HS-5 (cell line): Measurements from ENCODE around the gene SH3BP2.

Experiments used
- DNase-seq: peaks from one replicate; pipeline ENCODE4 v3.0.0-alpha.2; 2012; ENCODE audit warnings: low read depth

SH3BP2 gene

GRCh38 chr4:2819244-2820215, 26.6 kb downstream of the SH3BP2 start:
- no peak for DNase-seq

DNA sequence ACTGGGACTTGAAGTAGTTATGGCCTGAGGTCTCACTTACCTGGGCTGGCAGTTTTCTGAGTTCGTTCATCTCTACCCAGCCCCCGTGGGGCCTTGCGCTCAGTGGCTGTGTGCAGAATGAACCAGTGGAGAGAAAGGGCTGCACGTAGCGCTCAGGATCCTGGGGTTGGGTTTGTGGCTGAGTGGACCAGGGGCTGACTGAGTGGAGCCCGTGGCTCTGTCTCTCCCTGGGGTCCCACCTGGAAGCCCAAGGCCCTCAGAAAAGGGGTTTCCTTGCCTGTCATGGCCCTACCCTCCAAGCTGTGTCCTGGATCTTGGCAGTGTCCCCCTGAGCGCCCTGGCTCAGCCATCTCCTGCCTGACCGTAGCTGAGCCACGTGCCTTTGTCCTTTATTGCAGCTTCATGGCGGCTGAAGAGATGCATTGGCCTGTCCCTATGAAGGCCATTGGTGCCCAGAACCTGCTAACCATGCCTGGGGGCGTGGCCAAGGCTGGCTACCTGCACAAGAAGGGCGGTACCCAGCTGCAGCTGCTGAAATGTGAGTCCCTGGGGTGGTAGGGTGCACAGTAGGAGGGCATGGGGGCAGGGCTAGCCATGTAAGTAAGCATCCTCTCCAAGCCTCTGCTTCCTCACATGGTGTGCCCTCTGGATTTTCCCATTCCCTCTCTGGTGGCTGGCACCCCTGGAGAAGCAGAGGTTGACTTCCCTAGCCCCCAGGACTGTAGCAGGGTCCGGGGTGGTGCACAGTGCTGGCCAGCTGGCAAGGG, 27.5 kb downstream of the SH3BP2 start:
- DNase-seq = no peak

DNA sequence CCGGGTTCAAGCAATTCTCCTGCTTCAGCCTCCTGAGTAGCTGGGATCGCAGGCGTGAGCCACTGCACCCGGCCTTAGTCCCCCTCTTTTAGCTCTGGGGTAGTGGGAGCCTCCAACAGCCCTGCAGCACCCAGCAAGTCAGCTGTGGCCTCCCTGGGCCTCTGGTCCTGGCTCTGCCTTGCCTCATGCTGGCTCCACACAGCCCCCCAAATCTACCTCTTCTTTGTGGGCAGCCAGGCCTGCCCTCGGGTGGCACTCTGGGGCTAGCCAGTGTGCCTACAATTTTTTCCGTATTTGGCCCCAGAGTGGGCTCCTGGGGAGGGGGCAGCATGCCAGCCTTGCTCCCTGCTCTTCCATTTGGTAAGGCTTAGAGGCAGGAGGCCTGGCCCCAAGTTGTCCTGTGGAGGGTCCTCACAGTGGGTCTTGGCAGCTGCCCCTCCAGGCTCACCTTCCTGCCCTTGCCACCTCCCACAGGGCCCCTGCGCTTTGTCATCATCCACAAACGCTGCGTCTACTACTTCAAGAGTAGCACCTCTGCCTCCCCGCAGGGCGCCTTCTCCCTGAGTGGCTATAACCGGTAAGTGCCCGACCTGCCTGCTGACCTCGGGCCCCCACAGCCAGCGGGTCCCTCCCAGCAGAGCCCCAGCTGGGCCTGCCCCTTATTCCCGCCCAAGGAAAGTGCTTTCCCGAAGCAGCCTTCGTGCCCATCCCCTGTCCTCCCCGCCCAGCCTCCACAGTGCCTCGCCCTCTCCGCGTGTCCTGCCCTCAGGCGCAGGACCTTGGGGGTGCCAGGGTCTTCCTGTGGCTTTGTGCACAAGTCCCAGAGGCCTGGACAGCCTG, 29.8 kb downstream of the SH3BP2 start:
- DNase-seq = no peak

DNA sequence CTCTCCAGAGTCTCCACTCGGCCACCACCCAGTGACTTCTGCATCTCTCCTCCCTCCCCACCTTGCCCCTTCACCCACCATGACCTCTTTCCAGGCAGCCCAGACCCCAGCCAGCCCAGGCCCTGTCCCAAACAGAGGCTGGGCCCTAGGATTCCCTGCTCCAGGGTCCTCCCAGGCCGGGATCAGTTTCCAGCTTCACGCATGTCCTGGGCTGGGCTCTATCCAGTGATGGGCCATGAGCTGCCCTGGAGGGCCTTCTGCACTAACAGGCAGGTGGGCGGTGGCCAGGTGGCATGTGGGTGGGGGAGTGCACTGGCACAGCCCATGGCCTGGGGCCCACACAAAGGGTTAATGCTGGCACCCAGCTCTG, 30.4 kb downstream of the SH3BP2 start:
- DNase-seq = no peak

GRCh38 chr4:2823671-2824328, 30.9 kb downstream of the SH3BP2 start:
- DNase-seq = no peak

DNA sequence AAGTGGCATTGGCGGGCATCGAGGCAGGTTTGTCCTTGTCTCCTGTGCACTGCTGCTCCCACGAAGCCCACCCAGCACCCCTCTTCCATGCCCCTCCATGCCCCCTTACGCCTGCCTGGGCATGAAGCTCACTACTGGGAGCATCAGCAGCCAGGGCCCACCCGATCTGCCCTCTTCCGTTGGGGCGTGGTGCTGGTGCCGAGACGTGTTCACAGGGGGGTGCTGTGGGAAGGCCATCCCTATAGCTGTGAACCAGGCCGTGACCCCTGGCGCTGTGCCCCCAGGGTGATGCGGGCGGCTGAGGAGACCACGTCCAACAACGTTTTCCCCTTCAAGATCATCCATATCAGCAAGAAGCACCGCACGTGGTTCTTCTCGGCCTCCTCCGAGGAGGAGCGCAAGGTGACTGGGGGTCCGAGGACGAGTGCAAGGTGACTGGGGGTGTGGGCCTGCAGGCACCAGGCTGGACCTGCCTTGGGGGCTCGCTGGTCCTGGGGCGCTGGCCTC, 31.5 kb downstream of the SH3BP2 start:
- DNase-seq = no peak

GRCh38 chr4:2824836-2825381, 32.0 kb downstream of the SH3BP2 start:
- no peak for DNase-seq

GRCh38 chr4:2825740-2826139, 32.9 kb downstream of the SH3BP2 start:
- DNase-seq = no peak

DNA sequence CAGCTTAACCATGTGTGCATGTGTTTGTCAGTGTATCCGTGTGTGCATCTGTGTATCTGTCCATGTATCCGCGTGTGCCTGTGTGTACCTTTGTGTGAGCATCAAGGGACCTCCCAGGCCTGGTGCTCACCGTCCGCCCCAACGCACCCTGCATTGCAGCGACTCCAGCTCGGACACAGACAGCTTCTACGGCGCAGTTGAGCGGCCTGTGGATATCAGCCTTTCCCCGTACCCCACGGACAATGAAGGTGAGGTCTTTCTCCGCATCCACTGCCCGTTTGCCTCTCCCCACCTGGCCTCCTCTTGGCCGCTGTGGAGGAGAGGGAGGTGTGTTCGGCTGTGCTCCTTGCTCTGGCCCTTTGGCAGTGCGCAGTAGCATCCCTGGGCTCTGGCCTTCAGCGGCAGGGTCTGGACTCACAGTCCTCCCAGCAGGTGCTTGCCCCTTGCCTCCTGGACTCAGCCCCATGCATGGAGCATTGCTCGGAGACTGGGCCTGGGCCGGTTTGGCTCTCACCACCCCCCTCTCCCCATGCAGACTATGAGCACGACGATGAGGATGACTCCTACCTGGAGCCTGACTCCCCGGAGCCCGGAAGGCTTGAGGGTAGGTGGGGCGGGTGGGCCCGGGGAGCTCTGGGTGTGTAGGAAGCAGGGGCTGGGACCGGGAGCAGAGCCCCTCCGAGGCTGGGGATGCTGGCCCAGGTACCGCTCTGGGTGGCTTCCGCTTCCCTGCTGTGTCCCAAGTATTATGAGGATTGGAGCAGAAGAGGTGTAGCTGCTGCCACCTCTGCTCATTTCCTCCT, 34.4 kb downstream of the SH3BP2 start:
- no peak for DNase-seq

DNA sequence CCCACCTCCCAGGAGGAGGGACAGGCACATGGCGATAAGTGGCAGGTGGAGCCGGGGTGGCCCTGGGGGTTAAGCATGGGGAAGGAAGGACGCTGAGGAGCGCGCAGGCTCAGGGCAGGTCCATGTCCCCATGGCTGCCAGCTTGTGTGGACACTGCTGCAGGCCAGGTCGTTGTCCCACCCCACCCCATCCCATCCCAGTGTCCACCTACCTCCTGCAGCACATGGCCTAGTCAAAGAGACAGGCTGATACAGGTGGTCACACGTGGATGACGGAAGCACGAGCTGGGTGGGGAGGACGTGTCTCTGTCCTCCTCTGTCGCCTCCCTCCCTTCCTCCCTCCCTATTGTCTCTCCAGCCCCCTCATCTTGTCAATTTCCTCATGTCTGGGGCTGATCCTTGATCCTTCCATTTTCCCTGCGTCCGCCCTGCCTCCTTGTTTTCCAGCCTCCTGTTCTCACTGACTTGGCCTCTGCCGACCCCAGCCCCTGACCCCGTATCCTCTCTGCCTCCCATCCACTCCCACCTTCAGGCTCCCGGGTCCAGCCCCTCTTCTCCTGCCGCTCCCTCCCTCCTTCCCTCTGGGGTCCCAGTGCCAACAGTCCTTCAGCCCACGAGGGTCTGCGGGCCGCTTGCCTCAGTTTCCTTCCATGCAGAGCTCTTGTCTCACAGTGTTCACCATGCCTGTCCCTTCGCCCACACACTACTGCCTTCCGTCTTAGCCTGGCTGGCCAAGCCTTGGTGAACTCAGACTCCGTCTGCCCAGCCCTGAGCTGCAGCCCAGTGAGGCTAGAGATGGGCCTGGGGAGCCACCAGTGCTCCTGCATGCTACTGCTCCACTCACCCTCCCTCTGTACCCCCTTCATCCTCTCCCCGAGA, 35.2 kb downstream of the SH3BP2 start:
- DNase-seq = no peak

DNA sequence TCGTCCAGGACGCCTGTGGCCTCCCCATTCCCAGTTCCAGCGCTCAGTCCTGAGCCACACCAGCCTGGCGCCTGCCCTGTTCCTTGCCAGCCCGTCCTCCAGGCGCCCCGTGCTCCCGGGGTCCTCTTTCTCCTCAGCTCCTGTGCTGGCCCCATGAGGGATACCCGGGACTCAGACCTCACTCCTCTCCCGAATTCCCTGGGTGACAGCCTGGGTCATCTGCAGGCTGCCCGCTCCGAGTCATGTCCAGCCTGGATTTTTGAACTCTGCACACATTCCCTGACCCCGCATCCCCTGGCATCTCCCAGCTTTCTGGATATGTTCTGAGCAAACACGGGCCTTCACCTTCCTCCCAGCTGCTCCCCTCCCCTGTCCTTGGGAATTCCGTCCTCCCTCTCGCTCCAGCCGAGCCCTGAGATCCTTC, 35.9 kb downstream of the SH3BP2 start:
- no peak for DNase-seq

DNA sequence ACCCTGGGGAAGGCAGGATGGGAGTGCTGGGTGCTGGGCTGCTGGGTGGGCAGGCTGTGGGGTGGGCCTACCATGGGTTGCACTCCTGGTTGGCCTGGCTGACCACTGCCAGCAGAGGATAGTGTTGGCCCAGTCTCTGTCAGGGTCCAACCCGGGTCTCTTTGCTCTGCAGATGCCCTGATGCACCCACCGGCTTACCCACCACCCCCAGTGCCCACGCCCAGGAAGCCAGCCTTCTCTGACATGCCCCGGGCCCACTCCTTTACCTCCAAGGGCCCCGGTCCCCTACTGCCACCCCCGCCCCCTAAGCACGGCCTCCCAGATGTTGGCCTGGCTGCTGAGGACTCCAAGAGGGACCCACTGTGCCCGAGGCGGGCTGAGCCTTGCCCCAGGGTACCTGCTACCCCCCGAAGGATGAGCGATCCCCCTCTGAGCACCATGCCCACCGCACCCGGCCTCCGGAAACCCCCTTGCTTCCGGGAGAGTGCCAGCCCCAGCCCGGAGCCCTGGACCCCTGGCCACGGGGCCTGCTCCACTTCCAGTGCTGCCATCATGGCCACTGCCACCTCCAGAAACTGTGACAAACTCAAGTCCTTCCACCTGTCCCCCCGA, 36.5 kb downstream of the SH3BP2 start:
- no peak for DNase-seq

GRCh38 chr4:2829933-2830451, 37.1 kb downstream of the SH3BP2 start:
- no peak for DNase-seq

DNA sequence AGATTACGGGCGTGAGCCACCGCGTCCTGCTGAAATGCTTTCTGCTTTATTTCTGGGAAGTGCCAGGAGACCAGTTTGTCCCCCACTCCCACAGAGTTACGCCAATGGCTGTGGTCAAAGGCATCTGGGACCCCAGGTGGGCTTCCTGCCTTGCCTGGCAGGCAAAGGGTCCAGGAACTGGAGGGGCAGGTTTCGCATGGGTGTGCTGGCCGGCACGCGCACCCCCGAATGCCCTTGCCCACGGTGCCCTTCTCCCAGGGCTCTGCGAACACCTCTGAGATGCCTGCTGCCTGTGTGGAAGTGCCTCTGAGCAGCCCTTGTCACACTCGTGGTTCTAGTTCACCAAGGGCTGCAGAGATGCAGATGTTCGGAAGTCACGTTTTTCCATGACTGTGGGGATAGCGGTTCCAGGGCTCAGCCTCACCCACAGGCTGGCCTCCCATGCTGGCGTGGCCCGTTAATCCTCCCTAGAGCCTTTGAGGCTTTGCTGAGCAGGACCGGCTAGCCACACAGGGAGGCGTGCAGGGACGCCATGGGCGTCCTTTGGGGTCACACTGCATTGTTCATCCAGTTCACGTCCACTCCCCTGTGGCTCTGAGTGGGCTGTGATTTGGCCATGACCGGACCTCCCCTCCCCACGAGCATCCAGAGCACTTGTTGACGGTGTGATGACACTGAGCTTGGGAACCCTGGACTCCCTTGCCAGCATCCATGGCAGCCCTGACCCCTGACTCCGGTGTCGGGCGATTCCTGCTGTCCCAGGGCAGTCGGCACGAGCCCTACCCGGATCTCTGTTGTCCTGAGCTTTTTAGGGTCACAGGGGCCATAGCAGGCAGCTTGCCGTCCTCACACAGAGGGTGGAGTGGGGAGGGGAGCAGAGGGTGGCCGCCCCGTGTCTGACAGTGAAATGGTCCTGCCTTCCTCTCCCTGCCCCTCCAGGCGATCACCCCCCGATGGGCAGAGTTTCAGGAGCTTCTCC, 38.0 kb downstream of the SH3BP2 start:
- DNase-seq = no peak

GRCh38 chr4:2831611-2832308, 38.9 kb downstream of the SH3BP2 start:
- DNase-seq = no peak

DNA sequence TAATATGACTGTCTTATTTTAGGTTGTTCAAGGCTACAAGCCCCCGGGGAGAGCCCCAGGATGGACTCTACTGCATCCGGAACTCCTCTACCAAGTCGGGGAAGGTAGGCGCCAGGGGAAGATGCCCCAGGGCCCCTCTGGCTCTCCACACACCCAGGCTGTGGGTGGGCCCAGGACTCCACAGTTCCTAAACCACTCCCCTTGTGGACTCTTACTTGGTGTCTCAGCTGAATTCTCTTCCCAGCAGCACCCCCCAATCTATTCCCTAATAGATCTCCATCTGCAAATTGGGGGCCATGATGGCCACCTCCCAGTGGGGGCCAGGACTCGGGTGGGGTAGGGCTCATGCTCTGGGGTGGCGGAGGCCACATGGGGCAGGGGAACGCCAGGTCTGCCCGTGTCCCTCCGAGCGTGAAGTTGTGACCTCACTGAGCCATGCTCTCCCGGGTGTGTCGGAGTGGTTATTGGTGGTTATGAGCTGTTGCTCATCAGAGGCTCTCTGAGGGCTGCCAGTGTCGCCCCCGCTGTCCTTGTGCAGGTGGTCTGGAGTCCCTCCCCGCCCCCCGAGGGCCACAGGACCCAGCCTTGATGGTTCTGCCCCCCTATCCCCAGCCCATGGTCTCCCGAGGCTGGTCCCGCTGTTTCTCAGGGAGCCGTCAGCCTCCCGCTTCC, 39.6 kb downstream of the SH3BP2 start:
- no peak for DNase-seq
